ENCODE measurements around the gene MSGN1.

- no peak for TF ChIP-seq EZH2phosphoT487 (IDR thresholded peaks at IDR 0.05; ENCODE audit: low read depth)
- TF ChIP-seq CTCF (IDR thresholded peaks at IDR 0.05; ENCODE audit: low read depth, low read length), result no peak
Measured at GRCh38 chr2:17822445-17823117, 6.3 kb downstream of the MSGN1 start.
